Thyroid gland (tissue), 4 donors: ENCODE results near the gene CTSS. TPM values are rescaled to one million over a fixed set of nuclear protein-coding genes. Genes with fewer than 3 reads are reported as not detected.

Experiments used
- DNase-seq, 2 donors: peaks; one replicate each; pipeline ENCODE4 v3.0.0-alpha.2; 2019
- H3K27ac ChIP-seq, 3 donors: fragments of 200-600 bp; sonication (generic); 1 replicate in 2 of 3; 2 replicates in 1 of 3; pipeline ENCODE4 v1.5.1; 2016 to 2019; ENCODE audit warnings: mild to moderate bottlenecking in 1 of 3, moderate library complexity in 1 of 3
- H3K27me3 ChIP-seq: fragments of 200-600 bp; sonication (generic); one replicate; pipeline ENCODE4 v1.5.1; 2019
- H3K36me3 ChIP-seq, 2 donors: fragments of 200-600 bp; sonication (generic); one replicate each; pipeline ENCODE4 v1.5.1; 2016 to 2019
- H3K4me1 ChIP-seq, 2 donors: fragments of 200-600 bp; sonication (generic); one replicate each; pipeline ENCODE4 v1.5.1; 2017 to 2019
- H3K4me3 ChIP-seq, 3 donors: fragments of 200-600 bp; sonication (generic); replicated peaks in 1 of 3; 1 replicate in 2 of 3; 2 replicates in 1 of 3; pipeline ENCODE4 v1.5.1; 2016; ENCODE audit warnings: mild to moderate bottlenecking in 1 of 3
- H3K9me3 ChIP-seq: fragments of 200-600 bp; sonication (generic); one replicate; pipeline ENCODE4 v1.5.1; 2017
- CTCF ChIP-seq, 6 experiments: fragments of 200-600 bp in 3 of 6; fragments of 450-650 bp in 3 of 6; sonication (generic) in 3 of 6; IDR thresholded peaks; one replicate each; pipeline ENCODE4 v1.5.1; 2016 to 2019; ENCODE audit warnings: antibody characterized with exemption in 6 of 6, mild to moderate bottlenecking in 2 of 6, inconsistent platforms in 1 of 6, moderate library complexity in 1 of 6
- POLR2A ChIP-seq, 2 donors: fragments of 450-650 bp; IDR thresholded peaks; one replicate each; pipeline ENCODE4 v1.6.1; 2017; ENCODE audit warnings: antibody characterized with exemption in 2 of 2, mild to moderate bottlenecking in 2 of 2, moderate library complexity in 1 of 2
- WGBS, 2 donors: methylation state at CpG; one replicate each; pipeline ENCODE4 v1.1.5; 2017; 5-methylcytosine and 5-hydroxymethylcytosine counted together
- intact Hi-C: fragments of 100-400 bp; cut with DNase I; formaldehyde crosslinking; loops from one replicate; pipeline ENCODE4 v1.15.1; 2023
- small RNA-seq: library from RNA; depleted of rRNA; stranded (forward); fragments of <200 nt; gene quantifications from one replicate; pipeline ENCODE3, GENCODE V24; 2016
- total RNA-seq, 4 donors: library from RNA; depleted of rRNA; stranded (reverse); fragments of >200 nt; gene quantifications; one replicate each; pipeline ENCODE4 v1.2.3, GENCODE V29; 2016

CTSS gene
- total RNA-seq, 4 donors from 2014 or later: 26.2 to 49.3 (median 33.1) TPM

- intact Hi-C loops: no loop called here
Observed at GRCh38 chr1:150692720-150693119, 72.9 kb downstream of the CTSS start.

GRCh38 chr1:150688763-150689162 is 76.8 kb downstream of the CTSS start:
- TF ChIP-seq POLR2A (IDR thresholded peaks at IDR 0.05) (no peak), CTCF (IDR thresholded peaks at IDR 0.05) (no peak)
- Histone ChIP-seq H3K27ac (no peak overlapping the region), H3K36me3 (peaks cover 8 to 9% of the 10 kb centered on the region in 2 donors), H3K4me1 (no peaks in the 10 kb centered on the region), H3K27me3 (no peaks in the 10 kb centered on the region), H3K9me3 (no peaks in the 10 kb centered on the region), H3K4me3 (no peak overlapping the region)
- DNase-seq: no peak
- 83 to 84% methylated on average over 1 of the region's 1 CpG for WGBS, 2 donors
- intact Hi-C loops: loop anchor here (10.0 kb wide), 1 partner anchor 54 kb away; no protein-coding TSS in a partner anchor

More at GRCh38 chr1:150692720-150693119, 72.9 kb downstream of the CTSS start:
- TF ChIP-seq CTCF (IDR thresholded peaks at IDR 0.05): no peak
- no peak for TF ChIP-seq POLR2A (IDR thresholded peaks at IDR 0.05)
- whole genome bisulfite sequencing, 2 donors: 73 to 84% methylated on average over 3 of the region's 3 CpGs
- no peaks in the 10 kb centered on the region for H3K27me3 ChIP-seq
- H3K36me3 ChIP-seq: peaks cover 0 to 14% of the 10 kb centered on the region in 2 donors
- no peak overlapping the region for H3K27ac ChIP-seq
- H3K9me3 ChIP-seq: no peaks in the 10 kb centered on the region
- DNase-seq: no peak
- H3K4me1 ChIP-seq: peaks cover 0 to 3% of the 10 kb centered on the region in 2 donors
- no peak overlapping the region for H3K4me3 ChIP-seq

- WGBS, 2 donors: 97% methylated on average over 3 of the region's 3 CpGs
- intact Hi-C loops: loop anchor here (10.0 kb wide), 1 partner anchor 51 kb away; no protein-coding TSS in a partner anchor
- Histone ChIP-seq H3K4me3 (no peak overlapping the region), H3K27me3 (no peaks in the 10 kb centered on the region), H3K27ac (no peak overlapping the region), H3K9me3 (no peaks in the 10 kb centered on the region), H3K4me1 (no peaks in the 10 kb centered on the region), H3K36me3 (peaks cover 7 to 8% of the 10 kb centered on the region in 2 donors)
- DNase-seq: no peak
- no peak for TF ChIP-seq CTCF (IDR thresholded peaks at IDR 0.05)
- no peak for TF ChIP-seq POLR2A (IDR thresholded peaks at IDR 0.05)
Observed at GRCh38 chr1:150686275-150686674, 79.3 kb downstream of the CTSS start.

GRCh38 chr1:150683914-150684313 is 81.7 kb downstream of the CTSS start:
- no peaks in the 10 kb centered on the region for H3K9me3 ChIP-seq
- WGBS, 2 donors: 83 to 97% methylated on average over 1 of the region's 1 CpG
- no peak overlapping the region for H3K4me3 ChIP-seq
- intact Hi-C loops: loop anchor here (10.0 kb wide), 1 partner anchor 49 kb away; no protein-coding TSS in a partner anchor
- no peak for TF ChIP-seq POLR2A (IDR thresholded peaks at IDR 0.05)
- H3K27ac ChIP-seq: no peak overlapping the region
- no peak for DNase-seq
- H3K4me1 ChIP-seq: no peaks in the 10 kb centered on the region
- H3K27me3 ChIP-seq: no peaks in the 10 kb centered on the region
- peaks cover 7 to 8% of the 10 kb centered on the region in 2 donors for H3K36me3 ChIP-seq

Small RNA genes lying within 50 kb of the gene (small RNA-seq; reads per million reads assigned to genes)
- gene RNU6-1042P (not detected), gene RNU6-1309P (not detected)

Other genes with a start within 250 kb of the CTSS start
- 10 to 100 TPM in 1 of 4 donors, 1 to 10 TPM in 3; 2.1 to 15.7 (median 6.9) TPM for gene ADAMTSL4, start 216.4 kb downstream of the CTSS start, total RNA-seq
- 100 to 1,000 TPM; 164 to 313 (median 203) TPM for gene MCL1, start 186.2 kb downstream of the CTSS start, total RNA-seq
- 100 to 1,000 TPM; 183 to 292 (median 218) TPM for gene ENSA, start 136.2 kb downstream of the CTSS start, total RNA-seq
- 10 to 100 TPM; 36.3 to 44.1 (median 39.2) TPM for gene GOLPH3L, start 68.6 kb downstream of the CTSS start, total RNA-seq
- gene HORMAD1, start 44.9 kb downstream of the CTSS start, total RNA-seq: under 1 TPM in 2 of 4 donors, not detected in 2; 0.67 to 0.93 TPM
- gene CTSK, start 42.5 kb upstream of the CTSS start, total RNA-seq: 10 to 100 TPM; 16.1 to 76.2 (median 36.8) TPM
- gene ARNT, start 110.8 kb upstream of the CTSS start, total RNA-seq: 10 to 100 TPM; 44.2 to 58.3 (median 51.4) TPM
- gene CTXND2, start 121.4 kb upstream of the CTSS start, total RNA-seq: not detected
- 10 to 100 TPM; 35.4 to 59.9 (median 44.8) TPM for gene SETDB1, start 160.6 kb upstream of the CTSS start, total RNA-seq
- 100 to 1,000 TPM; 158 to 183 (median 171) TPM for gene CERS2, start 209.1 kb upstream of the CTSS start, total RNA-seq
- gene ANXA9, start 216.5 kb upstream of the CTSS start, total RNA-seq: 10 to 100 TPM in 2 of 4 donors, 1 to 10 TPM in 2; 5.8 to 14.9 (median 10.0) TPM
- gene MINDY1, start 241.1 kb upstream of the CTSS start, total RNA-seq: 100 to 1,000 TPM in 1 of 4 donors, 10 to 100 TPM in 3; 50.9 to 103 (median 90.4) TPM
- 10 to 100 TPM; 66.0 to 79.0 (median 76.3) TPM for gene PRUNE1, start 242.7 kb upstream of the CTSS start, total RNA-seq